Gastrocnemius medialis (tissue), 4 donors: ENCODE data around the gene SS18L1.

ENCODE experiments used
- POLR2A ChIP-seq, 2 donors: fragments of 450-650 bp; IDR thresholded peaks; one replicate each; pipeline ENCODE4 v1.6.1; 2017; ENCODE audit warnings: antibody characterized with exemption in 2 of 2, mild to moderate bottlenecking in 2 of 2, moderate library complexity in 2 of 2
- TF ChIP-seq, protein P1 (sequence below), 5 experiments: fragments of 450-650 bp in 3 of 5; fragments of 200-600 bp in 2 of 5; sonication (generic) in 2 of 5; IDR thresholded peaks in 4 of 5; conservative IDR thresholded peaks in 1 of 5; 1 replicate in 4 of 5; 2 replicates in 1 of 5; pipeline ENCODE4 v1.5.1; 2016 to 2019; ENCODE audit warnings: antibody characterized with exemption in 5 of 5, mild to moderate bottlenecking in 3 of 5, moderate library complexity in 3 of 5

DNA sequence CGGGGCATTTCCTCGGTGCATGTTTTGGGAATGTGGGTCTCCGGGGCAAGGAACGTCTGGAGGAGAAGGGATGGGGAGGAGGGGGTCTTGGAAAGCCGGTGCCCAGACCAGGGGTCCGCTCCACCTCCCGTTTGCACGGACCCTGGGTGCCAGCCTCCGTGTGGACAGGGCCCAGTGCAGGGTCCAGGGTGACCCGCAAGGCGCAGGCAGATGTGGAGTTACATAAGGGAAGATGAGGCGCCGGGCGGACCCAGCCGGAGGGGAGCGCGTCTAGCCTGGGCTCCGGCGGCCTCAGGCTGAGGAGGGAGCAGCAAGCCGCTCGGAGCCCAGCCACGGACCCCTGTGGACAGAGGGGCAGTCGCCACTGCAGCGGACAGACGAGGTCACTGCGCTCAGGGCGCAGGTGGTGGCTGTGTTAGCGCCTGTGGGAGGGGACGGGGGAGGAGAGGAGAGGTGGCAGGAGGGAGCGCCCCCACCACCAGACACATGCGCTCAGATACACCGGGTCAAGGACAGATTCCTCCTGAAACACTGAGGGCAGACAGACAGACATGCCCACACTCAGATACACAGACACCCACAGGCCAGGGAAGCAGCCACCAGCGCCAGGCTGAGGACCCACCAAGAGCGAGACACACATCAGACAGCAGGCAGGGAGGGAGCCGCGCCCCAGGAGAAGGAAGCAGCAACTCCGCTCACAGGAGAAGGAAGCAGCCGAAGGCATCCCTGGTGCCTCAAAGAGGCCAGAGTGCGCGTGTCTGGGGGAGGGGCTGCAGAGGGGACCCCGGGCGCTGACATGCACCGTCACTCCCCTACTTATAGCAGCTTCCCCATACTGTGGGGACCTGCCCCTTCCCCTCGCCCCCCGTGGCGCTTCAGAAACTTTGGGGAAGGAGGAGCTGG, 77.3 kb downstream of the SS18L1 start:
- TF ChIP-seq, protein P1, sequence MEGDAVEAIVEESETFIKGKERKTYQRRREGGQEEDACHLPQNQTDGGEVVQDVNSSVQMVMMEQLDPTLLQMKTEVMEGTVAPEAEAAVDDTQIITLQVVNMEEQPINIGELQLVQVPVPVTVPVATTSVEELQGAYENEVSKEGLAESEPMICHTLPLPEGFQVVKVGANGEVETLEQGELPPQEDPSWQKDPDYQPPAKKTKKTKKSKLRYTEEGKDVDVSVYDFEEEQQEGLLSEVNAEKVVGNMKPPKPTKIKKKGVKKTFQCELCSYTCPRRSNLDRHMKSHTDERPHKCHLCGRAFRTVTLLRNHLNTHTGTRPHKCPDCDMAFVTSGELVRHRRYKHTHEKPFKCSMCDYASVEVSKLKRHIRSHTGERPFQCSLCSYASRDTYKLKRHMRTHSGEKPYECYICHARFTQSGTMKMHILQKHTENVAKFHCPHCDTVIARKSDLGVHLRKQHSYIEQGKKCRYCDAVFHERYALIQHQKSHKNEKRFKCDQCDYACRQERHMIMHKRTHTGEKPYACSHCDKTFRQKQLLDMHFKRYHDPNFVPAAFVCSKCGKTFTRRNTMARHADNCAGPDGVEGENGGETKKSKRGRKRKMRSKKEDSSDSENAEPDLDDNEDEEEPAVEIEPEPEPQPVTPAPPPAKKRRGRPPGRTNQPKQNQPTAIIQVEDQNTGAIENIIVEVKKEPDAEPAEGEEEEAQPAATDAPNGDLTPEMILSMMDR (IDR thresholded peaks at IDR 0.05 in 4 of 5, conservative IDR thresholded peaks at IDR 0.05 in 1 of 5) = no peak
- TF ChIP-seq POLR2A (IDR thresholded peaks at IDR 0.05) = no peak
